Stimulated activated CD4-positive, alpha-beta T cell treated with anti-CD3 and anti-CD28 coated beads, Interleukin-15, amount 100 ng/mL, for 48 hours (primary cell): Measurements from ENCODE around the gene ABI2.
"Not testable (repeated sequence)": the region's sequence is repeated elsewhere in the genome, so short reads cannot be mapped to it uniquely, and the experiment has no call there.

ENCODE experiments used
- DNase-seq, 2 donors: peaks; one replicate each; pipeline ENCODE4 v3.0.0-alpha.2; 2020; ENCODE audit warnings: low read depth in 2 of 2

ABI2 gene

GRCh38 chr2:203354966-203355365 is 26.8 kb downstream of the ABI2 start:
- DNase-seq, result no peak

GRCh38 chr2:203359450-203359849 is 31.3 kb downstream of the ABI2 start:
- DNase-seq, result no peak

- DNase-seq, result no peak
Observed at GRCh38 chr2:203360833-203361430, 32.7 kb downstream of the ABI2 start.

GRCh38 chr2:203361495-203361894 is 33.3 kb downstream of the ABI2 start:
- DNase-seq, result no peak

- no peak for DNase-seq
Observed at GRCh38 chr2:203361922-203362321, 33.7 kb downstream of the ABI2 start.

GRCh38 chr2:203366639-203367466 is 38.7 kb downstream of the ABI2 start:
- DNase-seq, result no peak

- not testable (repeated sequence) for DNase-seq
Observed at GRCh38 chr2:203372706-203373105, 44.5 kb downstream of the ABI2 start.

- DNase-seq, result no peak
Observed at GRCh38 chr2:203376173-203376572, 48.0 kb downstream of the ABI2 start.

- no peak for DNase-seq
Observed at GRCh38 chr2:203379156-203379555, 51.0 kb downstream of the ABI2 start.

GRCh38 chr2:203383038-203383437 is 54.8 kb downstream of the ABI2 start:
- DNase-seq, result no peak

- DNase-seq, result not testable (repeated sequence)
Observed at GRCh38 chr2:203388153-203388552, 60.0 kb downstream of the ABI2 start.

- no peak for DNase-seq
Observed at GRCh38 chr2:203394519-203395227, 66.5 kb downstream of the ABI2 start.

GRCh38 chr2:203395858-203396257 is 67.7 kb downstream of the ABI2 start:
- DNase-seq, result no peak

- no peak for DNase-seq
Observed at GRCh38 chr2:203396667-203397066, 68.5 kb downstream of the ABI2 start.

- no peak for DNase-seq
Observed at GRCh38 chr2:203399031-203399430, 70.8 kb downstream of the ABI2 start.

GRCh38 chr2:203400805-203401585 is 72.8 kb downstream of the ABI2 start:
- no peak for DNase-seq

GRCh38 chr2:203404996-203405395 is 76.8 kb downstream of the ABI2 start:
- DNase-seq, result no peak

GRCh38 chr2:203407496-203407895 is 79.3 kb downstream of the ABI2 start:
- DNase-seq, result no peak

GRCh38 chr2:203412546-203413331 is 84.5 kb downstream of the ABI2 start:
- no peak for DNase-seq

- DNase-seq, result no peak
Observed at GRCh38 chr2:203413796-203414195, 85.6 kb downstream of the ABI2 start.

- no peak for DNase-seq
Observed at GRCh38 chr2:203418271-203418670, 90.1 kb downstream of the ABI2 start.
